GM12874 (cell line): Measurements from ENCODE around the gene SINHCAF.

Experiments
- CTCF ChIP-seq: IDR thresholded peaks from 2 replicates; pipeline ENCODE4 v1.5.1; 2011; ENCODE audit warnings: low read depth, mild to moderate bottlenecking, control low read depth, low read length, moderate library complexity; ENCODE audit not compliant: insufficient read depth

The SINHCAF gene

GRCh38 chr12:31280183-31280582 lies 45.8 kb downstream of the SINHCAF start:
- TF ChIP-seq CTCF: no peak

- TF ChIP-seq CTCF: no peak
Measured at GRCh38 chr12:31279390-31279924, 46.5 kb downstream of the SINHCAF start.

GRCh38 chr12:31278832-31279231 lies 47.1 kb downstream of the SINHCAF start:
- no peak for TF ChIP-seq CTCF

- no peak for TF ChIP-seq CTCF
Measured at GRCh38 chr12:31278424-31278823, 47.5 kb downstream of the SINHCAF start.

GRCh38 chr12:31277081-31277480 lies 48.9 kb downstream of the SINHCAF start:
- TF ChIP-seq CTCF: no peak

- no peak for TF ChIP-seq CTCF
Measured at GRCh38 chr12:31275491-31275890, 50.5 kb downstream of the SINHCAF start.

GRCh38 chr12:31274520-31275300 lies 51.2 kb downstream of the SINHCAF start:
- TF ChIP-seq CTCF: no peak
